ENCODE measurements around the gene THAP3. TPM values are rescaled to one million over a fixed set of nuclear protein-coding genes. Genes with fewer than 3 reads are reported as not detected.

THAP3 gene
- total and polyA plus RNA-seq, 2 of the 8 experiments (the other 6 are each of a cell fraction or from before 2014, with no cell fraction given) = 8.2 to 15.3 TPM

DNA sequence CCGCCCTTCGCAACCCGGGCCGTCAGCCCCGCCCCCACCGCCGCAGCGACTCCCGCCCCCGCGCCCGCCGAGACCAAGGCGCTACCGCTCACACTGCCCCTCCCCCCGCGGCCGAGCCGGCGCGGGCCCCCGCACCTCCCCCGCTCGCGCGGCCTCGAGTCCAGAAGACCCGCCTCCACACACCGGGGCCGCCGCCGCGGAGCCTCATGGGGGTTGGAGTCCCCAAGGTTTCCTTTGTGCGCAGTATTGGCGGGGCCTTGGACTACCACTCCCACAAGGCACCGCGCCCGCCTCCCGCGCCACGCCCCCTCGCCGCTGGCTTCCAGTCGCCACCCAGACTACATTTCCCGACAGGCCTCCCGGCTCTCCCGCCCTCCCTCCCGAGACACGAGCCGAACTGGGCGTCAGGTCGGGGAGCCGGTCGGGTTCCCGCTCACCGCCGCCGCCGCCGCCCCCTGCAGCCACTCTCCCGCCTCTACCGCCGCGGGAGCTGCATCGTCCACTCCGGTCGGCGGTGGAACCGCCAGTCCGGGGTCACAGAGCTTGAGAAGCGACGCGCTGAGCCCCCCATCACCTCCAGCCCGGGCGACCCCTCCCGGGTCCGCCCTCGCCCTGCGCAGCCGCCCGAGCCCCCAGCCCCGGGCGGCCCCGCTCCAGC, 11.2 kb upstream of the THAP3 start, which contains the start of gene PHF13 (continued):
- TF ChIP-seq, protein P1, sequence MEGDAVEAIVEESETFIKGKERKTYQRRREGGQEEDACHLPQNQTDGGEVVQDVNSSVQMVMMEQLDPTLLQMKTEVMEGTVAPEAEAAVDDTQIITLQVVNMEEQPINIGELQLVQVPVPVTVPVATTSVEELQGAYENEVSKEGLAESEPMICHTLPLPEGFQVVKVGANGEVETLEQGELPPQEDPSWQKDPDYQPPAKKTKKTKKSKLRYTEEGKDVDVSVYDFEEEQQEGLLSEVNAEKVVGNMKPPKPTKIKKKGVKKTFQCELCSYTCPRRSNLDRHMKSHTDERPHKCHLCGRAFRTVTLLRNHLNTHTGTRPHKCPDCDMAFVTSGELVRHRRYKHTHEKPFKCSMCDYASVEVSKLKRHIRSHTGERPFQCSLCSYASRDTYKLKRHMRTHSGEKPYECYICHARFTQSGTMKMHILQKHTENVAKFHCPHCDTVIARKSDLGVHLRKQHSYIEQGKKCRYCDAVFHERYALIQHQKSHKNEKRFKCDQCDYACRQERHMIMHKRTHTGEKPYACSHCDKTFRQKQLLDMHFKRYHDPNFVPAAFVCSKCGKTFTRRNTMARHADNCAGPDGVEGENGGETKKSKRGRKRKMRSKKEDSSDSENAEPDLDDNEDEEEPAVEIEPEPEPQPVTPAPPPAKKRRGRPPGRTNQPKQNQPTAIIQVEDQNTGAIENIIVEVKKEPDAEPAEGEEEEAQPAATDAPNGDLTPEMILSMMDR (IDR thresholded peaks at IDR 0.05; ENCODE audit: control extremely low read depth in 1 of 3, insufficient read depth in 1 of 3, low read depth in 1 of 3, low read length in 3 of 3) = 0 out of 4 replicates have a peak, but pooled peaks of 1 of the 3 experiments have one; percentile 3
- TF ChIP-seq SP1 (IDR thresholded peaks at IDR 0.05; ENCODE audit: low read depth, low read length) (peak; percentile 61; the same call in 1 of the 2 replicates), EGR1 (IDR thresholded peaks at IDR 0.05; ENCODE audit: borderline replicate concordance, low read depth, low read length) (peak; percentile 94), TBP (IDR thresholded peaks at IDR 0.05; ENCODE audit: low read depth, low read length) (no peak), KDM4A (IDR thresholded peaks at IDR 0.05; ENCODE audit: low read depth, low read length, severe bottlenecking) (peak; percentile 76), SIN3A (conservative IDR thresholded peaks at IDR 0.05 in 1 of 2, IDR thresholded peaks at IDR 0.05 in 1 of 2; ENCODE audit: low read depth in 1 of 2, low read length in 2 of 2) (peak in 1 of 2 experiments; percentile 77; a peak in 2 of 4 replicates), E2F6 (IDR thresholded peaks at IDR 0.05) (peak; percentile 51), SIX5 (IDR thresholded peaks at IDR 0.05; ENCODE audit: low read depth, low read length) (peak; percentile 91), EZH2 (IDR thresholded peaks at IDR 0.05; ENCODE audit: low read depth, low read length, severe bottlenecking) (no peak), KDM1A (IDR thresholded peaks at IDR 0.05; ENCODE audit: borderline replicate concordance, low read length) (no peak), SAP30 (IDR thresholded peaks at IDR 0.05; ENCODE audit: insufficient read depth, insufficient replicate concordance, low read length) (no peak), YY1 (IDR thresholded peaks at IDR 0.05; ENCODE audit: low read depth, low read length) (0 out of 2 replicates have a peak, but pooled peaks have one; percentile 26), ZNF274 (IDR thresholded peaks at IDR 0.05; ENCODE audit: borderline replicate concordance, extremely low read depth, low read length) (no peak)
- TF ChIP-seq, protein P2, sequence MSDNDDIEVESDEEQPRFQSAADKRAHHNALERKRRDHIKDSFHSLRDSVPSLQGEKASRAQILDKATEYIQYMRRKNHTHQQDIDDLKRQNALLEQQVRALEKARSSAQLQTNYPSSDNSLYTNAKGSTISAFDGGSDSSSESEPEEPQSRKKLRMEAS (IDR thresholded peaks at IDR 0.05) = peak; percentile 52

Data from H1 (cell line).